ENCODE measurements around the gene JARID2.

Gene JARID2

GRCh38 chr6:15362274-15363160, 116.6 kb downstream of the JARID2 start:
- ATAC-seq (replicated peaks) (no peak), DNase-seq (no peak)
- H3K27ac Mint-ChIP-seq = no peak overlapping the region
- H3K36me3 Mint-ChIP-seq (ENCODE audit: insufficient read depth) = peaks cover 3% of the 10 kb centered on the region
- H3K27me3 Mint-ChIP-seq = no peaks in the 10 kb centered on the region
- H3K9me3 Mint-ChIP-seq = no peaks in the 10 kb centered on the region
- no peak overlapping the region for H3K4me3 Mint-ChIP-seq
- H3K4me1 Mint-ChIP-seq (ENCODE audit: low read depth in 2 of 2) = peaks cover 22 to 23% of the 10 kb centered on the region in 2 donors

- Mint-ChIP-seq H3K4me3 (no peak overlapping the region), H3K9me3 (no peaks in the 10 kb centered on the region), H3K27ac (no peak overlapping the region), H3K4me1 (ENCODE audit: low read depth in 2 of 2) (peaks cover 19 to 22% of the 10 kb centered on the region in 2 donors), H3K36me3 (ENCODE audit: insufficient read depth) (peaks cover 3% of the 10 kb centered on the region), H3K27me3 (no peaks in the 10 kb centered on the region)
- no peak for ATAC-seq (replicated peaks)
- DNase-seq = no peak
These were observed 117.3 kb downstream of the JARID2 start for GRCh38 chr6:15363164-15363522.

GRCh38 chr6:15363523-15364400, 117.9 kb downstream of the JARID2 start:
- peak; percentile 35 for ATAC-seq (replicated peaks)
- H3K4me3 Mint-ChIP-seq = no peak overlapping the region
- H3K27me3 Mint-ChIP-seq = no peaks in the 10 kb centered on the region
- H3K27ac Mint-ChIP-seq = peak overlapping the region in 1 of 2 donors; percentile 65
- DNase-seq = no peak
- H3K36me3 Mint-ChIP-seq (ENCODE audit: insufficient read depth) = peaks cover 3% of the 10 kb centered on the region
- peaks cover 21 to 25% of the 10 kb centered on the region in 2 donors for H3K4me1 Mint-ChIP-seq (ENCODE audit: low read depth in 2 of 2)
- no peaks in the 10 kb centered on the region for H3K9me3 Mint-ChIP-seq

GRCh38 chr6:15364401-15365037, 118.7 kb downstream of the JARID2 start:
- peak overlapping the region in 1 of 2 donors; percentile 65 for H3K27ac Mint-ChIP-seq
- DNase-seq (no peak), ATAC-seq (replicated peaks) (no peak)
- peaks cover 3% of the 10 kb centered on the region for H3K36me3 Mint-ChIP-seq (ENCODE audit: insufficient read depth)
- no peaks in the 10 kb centered on the region for H3K9me3 Mint-ChIP-seq
- no peaks in the 10 kb centered on the region for H3K27me3 Mint-ChIP-seq
- no peak overlapping the region for H3K4me3 Mint-ChIP-seq
- H3K4me1 Mint-ChIP-seq (ENCODE audit: low read depth in 2 of 2) = peaks cover 22 to 27% of the 10 kb centered on the region in 2 donors

- H3K4me1 Mint-ChIP-seq (ENCODE audit: low read depth in 2 of 2) = peaks cover 27 to 33% of the 10 kb centered on the region in 2 donors
- no peaks in the 10 kb centered on the region for H3K27me3 Mint-ChIP-seq
These were observed 119.4 kb downstream of the JARID2 start for GRCh38 chr6:15365273-15365687.

GRCh38 chr6:15366003-15366535, 120.2 kb downstream of the JARID2 start:
- Mint-ChIP-seq H3K36me3 (ENCODE audit: insufficient read depth) (no peaks in the 10 kb centered on the region), H3K4me1 (ENCODE audit: low read depth in 2 of 2) (peaks cover 28 to 37% of the 10 kb centered on the region in 2 donors), H3K27me3 (no peaks in the 10 kb centered on the region), H3K27ac (no peak overlapping the region), H3K4me3 (no peak overlapping the region), H3K9me3 (no peaks in the 10 kb centered on the region)
- DNase-seq = no peak
- no peak for ATAC-seq (replicated peaks)

More at GRCh38 chr6:15365273-15365687, 119.4 kb downstream of the JARID2 start:
- peak overlapping the region in 1 of 2 donors; percentile 33 for H3K4me3 Mint-ChIP-seq
- H3K36me3 Mint-ChIP-seq (ENCODE audit: insufficient read depth) = peaks cover 3% of the 10 kb centered on the region
- ATAC-seq (replicated peaks) (peak; percentile 46), DNase-seq (no peak)
- no peaks in the 10 kb centered on the region for H3K9me3 Mint-ChIP-seq
- no peak overlapping the region for H3K27ac Mint-ChIP-seq

- H3K27me3 Mint-ChIP-seq = no peaks in the 10 kb centered on the region
- H3K4me1 Mint-ChIP-seq (ENCODE audit: low read depth in 2 of 2) = peaks cover 36 to 45% of the 10 kb centered on the region in 2 donors
- ATAC-seq (replicated peaks) = no peak
- no peak overlapping the region for H3K27ac Mint-ChIP-seq
- H3K4me3 Mint-ChIP-seq = no peak overlapping the region
- no peaks in the 10 kb centered on the region for H3K36me3 Mint-ChIP-seq (ENCODE audit: insufficient read depth)
- no peaks in the 10 kb centered on the region for H3K9me3 Mint-ChIP-seq
- no peak for DNase-seq
These were observed 121.0 kb downstream of the JARID2 start for GRCh38 chr6:15366879-15367278.

GRCh38 chr6:15368186-15368585, 122.3 kb downstream of the JARID2 start:
- Mint-ChIP-seq H3K9me3 (no peaks in the 10 kb centered on the region), H3K27ac (peak overlapping the region in 1 of 2 donors; percentile 4), H3K4me1 (ENCODE audit: low read depth in 2 of 2) (peaks cover 37 to 46% of the 10 kb centered on the region in 2 donors), H3K27me3 (no peaks in the 10 kb centered on the region), H3K36me3 (ENCODE audit: insufficient read depth) (no peaks in the 10 kb centered on the region), H3K4me3 (no peak overlapping the region)
- no peak for ATAC-seq (replicated peaks)
- no peak for DNase-seq

GRCh38 chr6:15368873-15369272, 123.0 kb downstream of the JARID2 start:
- Mint-ChIP-seq H3K9me3 (no peaks in the 10 kb centered on the region), H3K27me3 (no peaks in the 10 kb centered on the region), H3K27ac (no peak overlapping the region), H3K4me3 (no peak overlapping the region), H3K36me3 (ENCODE audit: insufficient read depth) (no peaks in the 10 kb centered on the region), H3K4me1 (ENCODE audit: low read depth in 2 of 2) (peaks cover 37 to 46% of the 10 kb centered on the region in 2 donors)
- ATAC-seq (replicated peaks) = no peak
- no peak for DNase-seq

- DNase-seq (no peak), ATAC-seq (replicated peaks) (no peak)
- Mint-ChIP-seq H3K27ac (peak overlapping the region in 1 of 2 donors; percentile 2), H3K9me3 (no peaks in the 10 kb centered on the region), H3K4me3 (no peak overlapping the region), H3K36me3 (ENCODE audit: insufficient read depth) (no peaks in the 10 kb centered on the region), H3K4me1 (ENCODE audit: low read depth in 2 of 2) (peaks cover 37 to 46% of the 10 kb centered on the region in 2 donors), H3K27me3 (no peaks in the 10 kb centered on the region)
These were observed 124.0 kb downstream of the JARID2 start for GRCh38 chr6:15369838-15370237.

GRCh38 chr6:15370733-15371671, 125.1 kb downstream of the JARID2 start:
- DNase-seq (no peak), ATAC-seq (replicated peaks) (no peak)
- H3K4me1 Mint-ChIP-seq (ENCODE audit: low read depth in 2 of 2) = peaks cover 36 to 51% of the 10 kb centered on the region in 2 donors
- no peaks in the 10 kb centered on the region for H3K36me3 Mint-ChIP-seq (ENCODE audit: insufficient read depth)
- H3K4me3 Mint-ChIP-seq = no peak overlapping the region
- no peaks in the 10 kb centered on the region for H3K9me3 Mint-ChIP-seq
- H3K27ac Mint-ChIP-seq = peak overlapping the region in 1 of 2 donors; percentile 66
- no peaks in the 10 kb centered on the region for H3K27me3 Mint-ChIP-seq

- Mint-ChIP-seq H3K4me3 (no peak overlapping the region), H3K4me1 (ENCODE audit: low read depth in 2 of 2) (peaks cover 37 to 42% of the 10 kb centered on the region in 2 donors), H3K27ac (no peak overlapping the region), H3K9me3 (no peaks in the 10 kb centered on the region), H3K36me3 (ENCODE audit: insufficient read depth) (peaks cover 5% of the 10 kb centered on the region), H3K27me3 (no peaks in the 10 kb centered on the region)
- no peak for DNase-seq
- ATAC-seq (replicated peaks) = no peak
These were observed 127.1 kb downstream of the JARID2 start for GRCh38 chr6:15372932-15373331.
